ENCODE measurements around the gene SLC5A10. TPM values are rescaled to one million over a fixed set of nuclear protein-coding genes. Genes with fewer than 3 reads are reported as not detected.

The SLC5A10 gene
- total RNA-seq, 1 experiment from 2014 or later = not detected

DNA sequence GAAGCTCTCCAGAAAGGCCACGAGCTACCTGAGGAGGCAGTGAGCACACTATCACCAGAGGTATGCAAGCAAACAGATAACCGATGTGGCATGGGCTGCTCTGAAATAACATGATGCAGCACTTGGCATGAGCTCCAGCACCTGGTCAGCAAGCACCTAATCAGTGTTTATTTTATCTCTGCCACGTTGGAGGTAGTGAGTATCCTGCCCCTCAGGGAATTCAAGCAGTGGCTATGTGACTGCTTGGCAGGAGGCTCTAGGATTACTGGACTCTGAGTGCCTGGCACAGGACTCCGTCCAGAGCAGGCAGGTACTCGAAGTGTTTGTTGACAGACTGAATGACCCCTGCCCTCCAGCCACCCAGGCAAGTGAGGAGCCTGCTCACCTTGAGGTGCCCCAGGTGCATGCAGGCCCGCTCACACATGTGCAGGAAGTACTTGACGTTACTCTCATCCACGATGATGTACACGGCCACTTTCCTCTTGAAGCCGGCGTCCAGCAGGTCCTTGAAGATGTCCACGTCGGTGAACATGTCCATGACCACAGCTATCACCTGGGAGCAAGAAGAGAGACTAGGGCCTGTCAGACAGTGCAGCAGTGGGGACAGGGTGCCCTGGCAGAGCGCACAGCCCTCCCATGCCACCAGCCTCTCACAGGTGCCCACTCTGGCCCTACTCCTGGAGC lies 36.0 kb downstream of the SLC5A10 start:
- POLR2A ChIA-PET (ENCODE audit: low non-redundant PET) = no interaction called here
- no peaks in the 10 kb centered on the region for H3K9me3 ChIP-seq (ENCODE audit: low read depth, low read length, poor library complexity, severe bottlenecking)
- no peak overlapping the region for H3K27ac ChIP-seq (ENCODE audit: low read depth, low read length, poor library complexity, severe bottlenecking)
- intact Hi-C loops (cut with micrococcal nuclease; ENCODE audit: unreplicated experiment) = no loop called here
- no peak overlapping the region for H3K4me3 ChIP-seq (ENCODE audit: low read depth, low read length, poor library complexity, severe bottlenecking)
- DNase-seq (ENCODE audit: low spot score) = no peak
- peaks cover 3% of the 10 kb centered on the region for H3K36me3 ChIP-seq (ENCODE audit: insufficient read depth, low read length, poor library complexity, severe bottlenecking)
- CTCF ChIA-PET = no interaction called here
- no peaks in the 10 kb centered on the region for H3K27me3 ChIP-seq (replicated peaks; ENCODE audit: insufficient read depth, low read depth, low read length, poor library complexity)
- BruUV-seq (replicated peaks) = no TSS peak
- H3K4me1 ChIP-seq (ENCODE audit: insufficient read depth, low read length, poor library complexity, severe bottlenecking) = no peaks in the 10 kb centered on the region
- no peak for TF ChIP-seq EZH2 (IDR thresholded peaks at IDR 0.05; ENCODE audit: borderline replicate concordance, low read depth, low read length, poor library complexity, severe bottlenecking)
- TF ChIP-seq, protein P1, sequence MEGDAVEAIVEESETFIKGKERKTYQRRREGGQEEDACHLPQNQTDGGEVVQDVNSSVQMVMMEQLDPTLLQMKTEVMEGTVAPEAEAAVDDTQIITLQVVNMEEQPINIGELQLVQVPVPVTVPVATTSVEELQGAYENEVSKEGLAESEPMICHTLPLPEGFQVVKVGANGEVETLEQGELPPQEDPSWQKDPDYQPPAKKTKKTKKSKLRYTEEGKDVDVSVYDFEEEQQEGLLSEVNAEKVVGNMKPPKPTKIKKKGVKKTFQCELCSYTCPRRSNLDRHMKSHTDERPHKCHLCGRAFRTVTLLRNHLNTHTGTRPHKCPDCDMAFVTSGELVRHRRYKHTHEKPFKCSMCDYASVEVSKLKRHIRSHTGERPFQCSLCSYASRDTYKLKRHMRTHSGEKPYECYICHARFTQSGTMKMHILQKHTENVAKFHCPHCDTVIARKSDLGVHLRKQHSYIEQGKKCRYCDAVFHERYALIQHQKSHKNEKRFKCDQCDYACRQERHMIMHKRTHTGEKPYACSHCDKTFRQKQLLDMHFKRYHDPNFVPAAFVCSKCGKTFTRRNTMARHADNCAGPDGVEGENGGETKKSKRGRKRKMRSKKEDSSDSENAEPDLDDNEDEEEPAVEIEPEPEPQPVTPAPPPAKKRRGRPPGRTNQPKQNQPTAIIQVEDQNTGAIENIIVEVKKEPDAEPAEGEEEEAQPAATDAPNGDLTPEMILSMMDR (conservative IDR thresholded peaks at IDR 0.05; ENCODE audit: low read depth, low read length) = no peak

DNA sequence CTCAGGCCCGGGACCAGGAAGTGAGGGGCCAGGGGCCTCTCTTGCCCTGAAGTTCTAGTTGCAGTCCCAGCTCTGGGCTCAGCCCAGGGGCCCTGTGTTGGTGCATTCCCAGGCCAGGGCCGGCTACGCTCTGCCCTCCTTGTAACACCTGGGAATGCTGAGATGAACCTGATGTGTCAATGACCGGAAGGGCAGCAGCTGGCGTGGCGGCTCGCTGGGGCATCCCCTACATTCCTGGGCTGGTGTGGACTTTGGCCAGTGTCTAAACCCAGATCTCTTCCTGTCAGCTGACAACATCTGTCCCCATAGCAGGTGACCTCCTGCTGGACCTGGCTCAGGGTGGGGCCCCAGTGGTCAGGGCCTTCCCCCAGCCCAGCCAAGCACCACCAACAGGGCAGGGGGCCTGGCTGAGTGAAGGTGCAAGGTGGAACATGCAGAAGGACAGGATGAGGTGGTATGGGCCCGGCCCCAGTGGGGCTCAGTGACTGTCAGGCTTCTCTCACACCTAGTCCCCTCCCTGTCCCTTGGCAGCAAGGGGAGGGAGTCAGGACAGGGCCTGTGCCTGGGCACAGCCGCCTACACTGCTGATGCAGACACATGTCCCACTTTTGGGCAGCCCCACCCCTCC lies 36.7 kb downstream of the SLC5A10 start:
- Histone ChIP-seq H3K4me1 (ENCODE audit: insufficient read depth, low read length, poor library complexity, severe bottlenecking) (no peaks in the 10 kb centered on the region), H3K27ac (ENCODE audit: low read depth, low read length, poor library complexity, severe bottlenecking) (no peak overlapping the region), H3K27me3 (replicated peaks; ENCODE audit: insufficient read depth, low read depth, low read length, poor library complexity) (no peaks in the 10 kb centered on the region), H3K36me3 (ENCODE audit: insufficient read depth, low read length, poor library complexity, severe bottlenecking) (peaks cover 3% of the 10 kb centered on the region), H3K4me3 (ENCODE audit: low read depth, low read length, poor library complexity, severe bottlenecking) (no peak overlapping the region), H3K9me3 (ENCODE audit: low read depth, low read length, poor library complexity, severe bottlenecking) (no peaks in the 10 kb centered on the region)
- no peak for TF ChIP-seq EZH2 (IDR thresholded peaks at IDR 0.05; ENCODE audit: borderline replicate concordance, low read depth, low read length, poor library complexity, severe bottlenecking)
- TF ChIP-seq, protein P1 (conservative IDR thresholded peaks at IDR 0.05; ENCODE audit: low read depth, low read length) = no peak
- ChIA-PET POLR2A (ENCODE audit: low non-redundant PET) (no interaction called here), CTCF (no interaction called here)
- no TSS peak for BruUV-seq (replicated peaks)
- intact Hi-C loops (cut with micrococcal nuclease; ENCODE audit: unreplicated experiment) = no loop called here
- DNase-seq (ENCODE audit: low spot score) = no peak

DNA sequence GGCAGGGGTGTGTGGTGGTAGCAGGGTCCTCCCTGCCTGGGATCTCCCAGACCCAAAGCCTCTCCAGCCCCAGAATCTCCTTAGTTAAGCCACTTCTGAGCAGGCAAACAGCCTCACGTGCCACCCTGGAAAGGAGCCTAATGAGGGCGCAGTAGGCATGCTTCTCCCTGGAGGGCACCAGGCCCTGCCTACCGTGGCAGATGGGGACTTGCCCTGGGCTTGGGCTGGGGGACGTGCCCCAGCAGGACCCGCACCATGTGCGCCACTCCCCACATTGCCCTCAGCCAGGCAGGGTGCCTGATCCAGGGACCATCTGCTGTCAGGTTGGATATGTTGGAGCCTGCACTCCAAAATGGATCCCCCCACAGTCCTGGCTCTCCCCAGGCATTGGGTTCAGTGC lies 38.4 kb downstream of the SLC5A10 start:
- Histone ChIP-seq H3K4me3 (ENCODE audit: low read depth, low read length, poor library complexity, severe bottlenecking) (no peak overlapping the region), H3K27ac (ENCODE audit: low read depth, low read length, poor library complexity, severe bottlenecking) (no peak overlapping the region), H3K27me3 (replicated peaks; ENCODE audit: insufficient read depth, low read depth, low read length, poor library complexity) (no peaks in the 10 kb centered on the region), H3K36me3 (ENCODE audit: insufficient read depth, low read length, poor library complexity, severe bottlenecking) (peaks cover 3% of the 10 kb centered on the region), H3K4me1 (ENCODE audit: insufficient read depth, low read length, poor library complexity, severe bottlenecking) (no peaks in the 10 kb centered on the region), H3K9me3 (ENCODE audit: low read depth, low read length, poor library complexity, severe bottlenecking) (no peaks in the 10 kb centered on the region)
- TF ChIP-seq, protein P1 (conservative IDR thresholded peaks at IDR 0.05; ENCODE audit: low read depth, low read length) = no peak
- TF ChIP-seq EZH2 (IDR thresholded peaks at IDR 0.05; ENCODE audit: borderline replicate concordance, low read depth, low read length, poor library complexity, severe bottlenecking) = no peak
- BruUV-seq (replicated peaks) = no TSS peak
- intact Hi-C loops (cut with micrococcal nuclease; ENCODE audit: unreplicated experiment) = no loop called here
- POLR2A ChIA-PET (ENCODE audit: low non-redundant PET) = no interaction called here
- no peak for DNase-seq (ENCODE audit: low spot score)
- CTCF ChIA-PET = interaction anchor here (0.6 kb wide), 1 partner anchor 214 kb away, joined by 3 read pairs; no protein-coding TSS in a partner anchor

Measured in A673 (cell line).